Activated CD4-positive, alpha-beta T cell treated with anti-CD3 and anti-CD28 coated beads, Interleukin-2, amount 10 ng/mL, durations not matched to agents 24 days and 14 days (primary cell): Measurements from ENCODE around the gene LRRC74A. TPM values are rescaled to one million over a fixed set of nuclear protein-coding genes. Genes with fewer than 3 reads are reported as not detected.

Experiments used
- DNase-seq: peaks from one replicate; pipeline ENCODE4 v3.0.0; 2022
- H3K27ac Mint-ChIP-seq: one replicate; pipeline ENCODE4 v1.8.0; 2022; ENCODE audit warnings: mild to moderate bottlenecking, mixed read lengths
- H3K27me3 Mint-ChIP-seq: one replicate; pipeline ENCODE4 v1.8.0; 2022; ENCODE audit warnings: mixed read lengths
- H3K36me3 Mint-ChIP-seq: one replicate; pipeline ENCODE4 v1.8.0; 2022; ENCODE audit warnings: low read depth, mild to moderate bottlenecking, mixed read lengths
- H3K4me1 Mint-ChIP-seq: one replicate; pipeline ENCODE4 v1.8.0; 2021; ENCODE audit warnings: mixed read lengths
- H3K4me3 Mint-ChIP-seq: one replicate; pipeline ENCODE4 v1.8.0; 2022; ENCODE audit warnings: mild to moderate bottlenecking, moderate library complexity, mixed read lengths
- H3K9me3 Mint-ChIP-seq: one replicate; pipeline ENCODE4 v1.8.0; 2021; ENCODE audit warnings: mixed read lengths
- intact Hi-C: fragments of 100-400 bp; cut with micrococcal nuclease; formaldehyde crosslinking; loops from one replicate; pipeline ENCODE4 v1.15.1; 2023
- total RNA-seq: library from RNA; stranded (reverse); gene quantifications from 2 replicates; pipeline ENCODE4 v1.2.3, GENCODE V29; 2022

Gene LRRC74A
- total RNA-seq, 1 donor from 2014 or later = not detected

DNA sequence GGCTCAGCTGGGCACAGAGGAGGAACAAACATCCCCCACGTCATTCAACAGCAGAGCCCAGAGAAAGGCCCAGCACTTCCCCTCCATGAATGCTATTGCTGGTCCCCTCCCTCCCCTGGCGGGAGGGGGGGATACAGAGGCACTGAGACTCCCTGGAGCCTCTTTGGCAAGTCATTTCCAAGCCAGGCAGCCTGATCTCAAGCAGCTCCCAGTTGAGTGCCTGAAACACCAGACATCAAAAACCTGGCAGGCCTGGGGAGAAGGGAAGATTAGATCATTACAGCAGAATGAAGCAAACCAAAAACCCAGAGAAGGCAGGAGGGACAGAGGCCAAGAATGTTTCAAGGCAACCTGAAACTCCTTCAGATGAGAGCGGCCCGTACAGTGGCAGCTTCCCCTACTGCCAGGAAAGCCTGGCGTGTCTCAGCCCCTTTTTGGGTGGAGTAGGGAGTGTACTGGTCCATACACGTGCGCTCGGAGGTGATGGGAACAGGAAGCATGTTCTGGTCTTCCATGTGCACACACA is 92.1 kb downstream of the LRRC74A start:
- no peaks in the 10 kb centered on the region for H3K9me3 Mint-ChIP-seq
- no peaks in the 10 kb centered on the region for H3K36me3 Mint-ChIP-seq
- DNase-seq = no peak
- intact Hi-C loops = no loop called here
- H3K4me3 Mint-ChIP-seq = no peak overlapping the region
- no peaks in the 10 kb centered on the region for H3K27me3 Mint-ChIP-seq
- H3K27ac Mint-ChIP-seq = peak overlapping the region; percentile 45
- H3K4me1 Mint-ChIP-seq = peaks cover 44% of the 10 kb centered on the region

DNA sequence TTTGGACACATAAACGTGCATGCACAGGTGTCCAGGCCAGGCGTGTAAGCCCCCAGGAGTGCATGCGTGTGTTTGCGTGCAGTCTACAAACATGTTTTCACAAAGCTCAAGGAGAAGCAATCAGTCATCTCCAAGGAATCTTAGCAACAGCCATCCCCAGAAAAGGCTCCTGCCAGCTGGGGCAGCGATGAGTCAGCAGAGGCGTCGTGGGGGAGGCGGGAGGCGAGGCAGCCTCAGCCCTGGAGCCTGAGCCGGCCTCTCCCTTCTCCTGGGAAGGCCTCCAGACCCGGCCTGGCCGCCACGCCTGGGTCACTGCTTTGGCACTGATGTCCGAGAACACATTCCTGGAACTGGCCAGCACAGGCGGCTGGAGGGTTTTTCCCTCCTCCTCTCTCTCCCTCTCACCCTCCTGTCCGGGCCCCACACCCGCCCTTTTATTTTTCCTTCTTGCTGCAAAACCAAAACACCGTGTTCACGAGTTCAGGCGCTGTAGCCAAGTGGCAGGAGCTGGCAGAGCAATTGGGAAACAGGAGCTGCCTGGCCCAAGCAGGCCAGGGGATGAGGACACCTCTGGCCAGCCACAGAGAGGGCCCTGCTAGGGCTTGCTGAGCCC is 92.7 kb downstream of the LRRC74A start:
- intact Hi-C loops = no loop called here
- no peak for DNase-seq
- H3K36me3 Mint-ChIP-seq = no peaks in the 10 kb centered on the region
- H3K4me1 Mint-ChIP-seq = peaks cover 41% of the 10 kb centered on the region
- H3K27me3 Mint-ChIP-seq = no peaks in the 10 kb centered on the region
- no peak overlapping the region for H3K27ac Mint-ChIP-seq
- no peak overlapping the region for H3K4me3 Mint-ChIP-seq
- H3K9me3 Mint-ChIP-seq = no peaks in the 10 kb centered on the region

Other genes starting within 250 kb of the LRRC74A start
- gene VASH1, start 64.9 kb upstream of the LRRC74A start, total RNA-seq = 5.8 and 6.9 TPM in 2 replicates
- 16.4 and 17.2 TPM in 2 replicates for gene ANGEL1, start 13.5 kb upstream of the LRRC74A start, total RNA-seq
- gene IRF2BPL, start 202.3 kb downstream of the LRRC74A start, total RNA-seq = 32.8 and 34.8 TPM in 2 replicates